ENCODE measurements around the gene CNTN2. TPM values are rescaled to one million over a fixed set of nuclear protein-coding genes. Genes with fewer than 3 reads are reported as not detected.

CNTN2 gene
- total and polyA plus RNA-seq, 2 of the 4 experiments (the other 2 are of a cell fraction) = not detected

DNA sequence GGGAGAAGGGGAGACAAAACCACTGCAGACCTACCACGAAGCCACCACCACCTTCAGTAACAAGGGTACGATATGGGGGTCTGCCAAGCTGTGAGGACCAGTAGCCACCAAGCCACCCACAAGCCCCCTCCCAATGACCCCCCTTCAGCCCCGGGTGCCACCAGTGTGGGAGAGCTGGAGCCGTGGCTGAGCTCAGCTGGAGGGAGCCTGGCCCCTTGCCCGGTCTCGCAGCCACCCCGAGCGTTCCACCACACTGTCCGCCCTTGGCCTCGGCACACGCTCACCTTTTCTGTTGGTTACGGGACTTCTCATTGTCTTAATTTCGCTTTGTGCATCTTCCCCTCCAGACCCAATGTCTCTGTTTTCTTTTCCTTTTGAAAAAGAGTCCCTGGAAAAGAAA lies 26.4 kb upstream of the CNTN2 start:
- peaks cover 56% of the 10 kb centered on the region for H3K27me3 ChIP-seq (ENCODE audit: control insufficient read depth, insufficient read depth, low read length)
- no peak overlapping the region for H2AK5ac ChIP-seq (ENCODE audit: low read depth, low read length)
- ATAC-seq (ENCODE audit: low read depth) (no peak), DNase-seq (no peak)
- in situ Hi-C loops (cut with MboI; ENCODE audit: low sequenced_read_pairs) = no loop called here
- H2AFZ ChIP-seq (replicated peaks; ENCODE audit: low read length, poor library complexity) = no peak overlapping the region
- no peak overlapping the region for H3K27ac ChIP-seq (ENCODE audit: insufficient read depth, low read length)
- H2BK20ac ChIP-seq (ENCODE audit: low read depth, low read length) = no peak overlapping the region
- H3K23ac ChIP-seq (ENCODE audit: low read depth, low read length) = no peak overlapping the region
- no peak overlapping the region for H3K18ac ChIP-seq (ENCODE audit: low read depth, low read length)
- H3K14ac ChIP-seq (replicated peaks; ENCODE audit: low read depth, low read length) = no peak overlapping the region
- H3K4me3 ChIP-seq (ENCODE audit: insufficient read depth, low read depth, low read length) = no peak overlapping the region
- no peak for TF ChIP-seq MAZ (IDR thresholded peaks at IDR 0.05; ENCODE audit: borderline replicate concordance, low read depth, low read length)
- no peak for TF ChIP-seq POLR2A (IDR thresholded peaks at IDR 0.05; ENCODE audit: low read depth, low read length)
- no peak for TF ChIP-seq MAFK (IDR thresholded peaks at IDR 0.05; ENCODE audit: low read depth, low read length)
- TF ChIP-seq, protein P1, sequence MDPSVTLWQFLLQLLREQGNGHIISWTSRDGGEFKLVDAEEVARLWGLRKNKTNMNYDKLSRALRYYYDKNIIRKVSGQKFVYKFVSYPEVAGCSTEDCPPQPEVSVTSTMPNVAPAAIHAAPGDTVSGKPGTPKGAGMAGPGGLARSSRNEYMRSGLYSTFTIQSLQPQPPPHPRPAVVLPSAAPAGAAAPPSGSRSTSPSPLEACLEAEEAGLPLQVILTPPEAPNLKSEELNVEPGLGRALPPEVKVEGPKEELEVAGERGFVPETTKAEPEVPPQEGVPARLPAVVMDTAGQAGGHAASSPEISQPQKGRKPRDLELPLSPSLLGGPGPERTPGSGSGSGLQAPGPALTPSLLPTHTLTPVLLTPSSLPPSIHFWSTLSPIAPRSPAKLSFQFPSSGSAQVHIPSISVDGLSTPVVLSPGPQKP (IDR thresholded peaks at IDR 0.05; ENCODE audit: borderline replicate concordance, low read depth, low read length) = no peak
- no peak for TF ChIP-seq RAD21 (IDR thresholded peaks at IDR 0.05; ENCODE audit: low read length)
- TF ChIP-seq BHLHE40 (IDR thresholded peaks at IDR 0.05; ENCODE audit: low read depth, low read length) = no peak
- TF ChIP-seq SMC3 (IDR thresholded peaks at IDR 0.05; ENCODE audit: low read depth, low read length) = no peak
- no peak for TF ChIP-seq RCOR1 (IDR thresholded peaks at IDR 0.05; ENCODE audit: insufficient replicate concordance, low read length)
- no peak for TF ChIP-seq CEBPB (IDR thresholded peaks at IDR 0.05; ENCODE audit: low read depth, low read length)
- no peak for TF ChIP-seq FOS (IDR thresholded peaks at IDR 0.05; ENCODE audit: low read depth, low read length)
- no peak for TF ChIP-seq CHD1 (IDR thresholded peaks at IDR 0.05; ENCODE audit: low read depth, low read length)
- intact Hi-C loops (cut with micrococcal nuclease) = no loop called here
- no TSS peak for BruUV-seq (replicated peaks)
- H3K4ac ChIP-seq (ENCODE audit: low read depth, low read length) = no peak overlapping the region
- H2BK5ac ChIP-seq (ENCODE audit: low read depth, low read length, poor library complexity, severe bottlenecking) = no peak overlapping the region
- H2BK15ac ChIP-seq (ENCODE audit: low read depth, low read length) = no peak overlapping the region
- 40% methylated on average over 1 of the region's 13 CpGs; no CpG with 5 or more reads in 1 of the 2 experiments for WGBS, 2 experiments (ENCODE audit: extremely low coverage in 2 of 2, insufficient read length in 1 of 2)
- no peak overlapping the region for H2BK120ac ChIP-seq (ENCODE audit: low read depth, low read length)
- no peaks in the 10 kb centered on the region for H3K79me1 ChIP-seq (ENCODE audit: low read depth in 1 of 2, low read length in 2 of 2)
- H4K20me1 ChIP-seq (ENCODE audit: insufficient read depth, low read length) = no peaks in the 10 kb centered on the region
- CTCF ChIA-PET = no interaction called here
- no peaks in the 10 kb centered on the region for H3K36me3 ChIP-seq (ENCODE audit: control insufficient read depth, insufficient read depth, low read length)
- POLR2A ChIA-PET (ENCODE audit: unreplicated experiment) = no interaction called here
- no peaks in the 10 kb centered on the region for H3K9me3 ChIP-seq (ENCODE audit: control insufficient read depth, insufficient read depth, low read length)
- H3K4me1 ChIP-seq (ENCODE audit: control insufficient read depth, insufficient read depth, low read length) = no peaks in the 10 kb centered on the region
- no peak overlapping the region for H3K4me2 ChIP-seq (ENCODE audit: low read depth, low read length)
- H3K9me1 ChIP-seq (ENCODE audit: insufficient read depth, low read length) = no peaks in the 10 kb centered on the region
- H4K91ac ChIP-seq (ENCODE audit: insufficient read depth, low read depth, low read length) = no peak overlapping the region
- dilution Hi-C loops (cut with HindIII; ENCODE audit: low sequenced_read_pairs, unreplicated experiment) = no loop called here
- H4K5ac ChIP-seq (ENCODE audit: low read depth, low read length) = no peak overlapping the region
- H3K56ac ChIP-seq (ENCODE audit: extremely low read depth, insufficient read depth, low read length) = no peak overlapping the region
- no peak overlapping the region for H3K9ac ChIP-seq (ENCODE audit: low read depth, low read length)
- no peak overlapping the region for H2AK9ac ChIP-seq (replicated peaks; ENCODE audit: low read depth, low read length, poor library complexity)
- H4K8ac ChIP-seq (ENCODE audit: low read depth in 2 of 2, low read length in 2 of 2) = no peak overlapping the region
